ENCODE results near the gene ERG28. TPM values are rescaled to one million over a fixed set of nuclear protein-coding genes. Genes with fewer than 3 reads are reported as not detected.

Gene ERG28
- total and polyA plus RNA-seq, 2 experiments from 2014 or later, result 27.9 to 95.1 TPM

- TF ChIP-seq REST (IDR thresholded peaks at IDR 0.05; ENCODE audit: unreplicated experiment) (no peak), CREB1 (CRISPR knock-in tag; IDR thresholded peaks at IDR 0.05; ENCODE audit: low read depth) (no peak), NANOG (IDR thresholded peaks at IDR 0.05; ENCODE audit: borderline replicate concordance) (no peak)
- TF ChIP-seq, protein P1, sequence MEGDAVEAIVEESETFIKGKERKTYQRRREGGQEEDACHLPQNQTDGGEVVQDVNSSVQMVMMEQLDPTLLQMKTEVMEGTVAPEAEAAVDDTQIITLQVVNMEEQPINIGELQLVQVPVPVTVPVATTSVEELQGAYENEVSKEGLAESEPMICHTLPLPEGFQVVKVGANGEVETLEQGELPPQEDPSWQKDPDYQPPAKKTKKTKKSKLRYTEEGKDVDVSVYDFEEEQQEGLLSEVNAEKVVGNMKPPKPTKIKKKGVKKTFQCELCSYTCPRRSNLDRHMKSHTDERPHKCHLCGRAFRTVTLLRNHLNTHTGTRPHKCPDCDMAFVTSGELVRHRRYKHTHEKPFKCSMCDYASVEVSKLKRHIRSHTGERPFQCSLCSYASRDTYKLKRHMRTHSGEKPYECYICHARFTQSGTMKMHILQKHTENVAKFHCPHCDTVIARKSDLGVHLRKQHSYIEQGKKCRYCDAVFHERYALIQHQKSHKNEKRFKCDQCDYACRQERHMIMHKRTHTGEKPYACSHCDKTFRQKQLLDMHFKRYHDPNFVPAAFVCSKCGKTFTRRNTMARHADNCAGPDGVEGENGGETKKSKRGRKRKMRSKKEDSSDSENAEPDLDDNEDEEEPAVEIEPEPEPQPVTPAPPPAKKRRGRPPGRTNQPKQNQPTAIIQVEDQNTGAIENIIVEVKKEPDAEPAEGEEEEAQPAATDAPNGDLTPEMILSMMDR (conservative IDR thresholded peaks at IDR 0.05; ENCODE audit: low read depth in 2 of 2), result no peak
These were observed 16.7 kb downstream of the ERG28 start (continued) for GRCh38 chr14:75643985-75644384.

- Mint-ChIP-seq H3K27me3 (ENCODE audit: insufficient read depth, low read depth, poor library complexity) (peaks cover 11% of the 10 kb centered on the region), H3K27ac (no peak overlapping the region), H3K4me1 (peaks cover 8% of the 10 kb centered on the region), H3K9me3 (no peaks in the 10 kb centered on the region), H3K4me3 (no peak overlapping the region), H3K36me3 (ENCODE audit: low read depth) (peaks cover 12% of the 10 kb centered on the region; the same call in 2 of the 3 replicates)
- Histone ChIP-seq H2AFZ (no peak overlapping the region), H3K4me3 (no peak overlapping the region), H3K9me2 (ENCODE audit: insufficient read depth) (no peaks in the 10 kb centered on the region), H3F3A (replicated peaks; ENCODE audit: low read depth) (no peaks in the 10 kb centered on the region), H3K27me3 (ENCODE audit: insufficient read depth) (no peaks in the 10 kb centered on the region), H3K4me2 (no peak overlapping the region), H4K20me1 (replicated peaks; ENCODE audit: insufficient read depth) (no peaks in the 10 kb centered on the region), H3K79me2 (replicated peaks; ENCODE audit: insufficient read depth) (no peaks in the 10 kb centered on the region), H3K27ac (ENCODE audit: low read depth) (no peak overlapping the region), H3K36me3 (ENCODE audit: insufficient read depth) (no peaks in the 10 kb centered on the region), H3K4me1 (ENCODE audit: insufficient read depth) (no peaks in the 10 kb centered on the region; the same call in 1 of the 2 replicates)
- DNase-seq (ENCODE audit: low spot score), result no peak
- no peak for ATAC-seq
- TF ChIP-seq REST (IDR thresholded peaks at IDR 0.05; ENCODE audit: unreplicated experiment) (no peak), EZH2phosphoT487 (IDR thresholded peaks at IDR 0.05; ENCODE audit: unreplicated experiment) (no peak), ZNF114 (CRISPR knock-in tag; IDR thresholded peaks at IDR 0.05) (no peak), POLR2AphosphoS5 (IDR thresholded peaks at IDR 0.05; ENCODE audit: low read depth) (no peak), ETS1 (IDR thresholded peaks at IDR 0.05) (no peak), JUNB (IDR thresholded peaks at IDR 0.05; ENCODE audit: unreplicated experiment) (no peak), STAT1 (IDR thresholded peaks at IDR 0.05; ENCODE audit: unreplicated experiment) (no peak), EZH2 (IDR thresholded peaks at IDR 0.05; ENCODE audit: low read depth, unreplicated experiment) (no peak)
- TF ChIP-seq, protein P1 (conservative IDR thresholded peaks at IDR 0.05; ENCODE audit: low read depth in 2 of 2), result no peak
These were observed 19.8 kb downstream of the ERG28 start for GRCh38 chr14:75640876-75641275.

Data from GM23338 (cell line).